KMS-11 (cell line): Measurements from ENCODE around the gene JAG2.

Experiments used
- H2AFZ ChIP-seq: fragments of 200-600 bp; sonication (generic); 2 replicates; pipeline ENCODE4 v1.6.1; 2016; ENCODE audit warnings: antibody characterized with exemption, mixed run types, low read depth
- H3K27ac ChIP-seq: fragments of 200-600 bp; sonication (generic); 2 replicates; pipeline ENCODE4 v1.6.1; 2016; ENCODE audit warnings: mild to moderate bottlenecking, mixed run types
- H3K27me3 ChIP-seq: fragments of 200-600 bp; sonication (generic); 2 replicates; pipeline ENCODE4 v1.6.1; 2017; ENCODE audit warnings: mild to moderate bottlenecking, low read depth, mixed run types, moderate library complexity; ENCODE audit not compliant: insufficient read depth
- H3K36me3 ChIP-seq: fragments of 200-600 bp; sonication (generic); 2 replicates; pipeline ENCODE4 v1.6.1; 2017; ENCODE audit warnings: mild to moderate bottlenecking, mixed run types; ENCODE audit not compliant: insufficient read depth
- H3K4me1 ChIP-seq: fragments of 200-600 bp; sonication (generic); 2 replicates; pipeline ENCODE4 v1.6.1; 2016; ENCODE audit warnings: mild to moderate bottlenecking, low read depth, mixed run types; ENCODE audit not compliant: poor library complexity, severe bottlenecking
- H3K4me2 ChIP-seq: fragments of 200-600 bp; sonication (generic); 2 replicates; pipeline ENCODE4 v1.7.0; 2016; ENCODE audit warnings: mild to moderate bottlenecking, mixed run types
- H3K4me3 ChIP-seq: fragments of 200-600 bp; sonication (generic); IDR thresholded peaks from 2 replicates; pipeline ENCODE4 v1.6.1; 2017; ENCODE audit warnings: low read depth, low read length, mixed read lengths; ENCODE audit not compliant: insufficient read depth
- H3K79me2 ChIP-seq: fragments of 200-600 bp; sonication (generic); 2 replicates; pipeline ENCODE4 v1.6.1; 2016; ENCODE audit warnings: low read depth, mixed run types; ENCODE audit not compliant: insufficient read depth
- H3K9ac ChIP-seq: fragments of 200-600 bp; sonication (generic); 2 replicates; pipeline ENCODE4 v1.6.1; 2016; ENCODE audit warnings: mild to moderate bottlenecking, mixed run types
- H4K20me1 ChIP-seq: fragments of 200-600 bp; sonication (generic); 2 replicates; pipeline ENCODE4 v1.6.1; 2016; ENCODE audit warnings: mild to moderate bottlenecking, mixed run types; ENCODE audit not compliant: insufficient read depth
- TF ChIP-seq, protein P1 (sequence below): fragments of 200-600 bp; sonication (generic); conservative IDR thresholded peaks from 2 replicates; pipeline ENCODE4 v1.6.1; 2017; ENCODE audit warnings: low read depth, mild to moderate bottlenecking, antibody characterized with exemption, low read length, moderate library complexity, mixed read lengths

The JAG2 gene

DNA sequence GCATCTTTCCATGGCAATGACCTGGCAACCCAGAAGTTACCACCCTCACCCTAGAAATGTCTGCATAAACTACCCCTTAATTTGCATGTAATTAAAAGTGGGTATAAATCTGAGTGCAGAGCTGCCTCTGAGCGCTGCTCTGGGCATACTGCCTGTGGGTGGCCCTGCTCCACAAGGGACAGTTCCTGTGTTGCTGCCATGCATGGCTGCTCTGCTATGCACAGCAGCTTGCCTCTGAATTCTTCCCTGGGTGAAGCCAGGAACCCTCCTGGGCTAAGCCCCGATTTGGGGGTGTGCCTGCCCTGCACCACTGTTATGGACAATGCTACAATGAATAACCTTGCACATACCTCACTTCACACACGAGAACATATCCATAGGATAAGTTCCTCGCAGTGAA lies 67.7 kb downstream of the JAG2 start:
- no peak overlapping the region for H3K4me3 ChIP-seq
- no peaks in the 10 kb centered on the region for H4K20me1 ChIP-seq
- H3K4me1 ChIP-seq = no peaks in the 10 kb centered on the region
- H3K36me3 ChIP-seq = no peaks in the 10 kb centered on the region
- H3K27ac ChIP-seq = no peak overlapping the region
- no peak overlapping the region for H3K9ac ChIP-seq
- no peak overlapping the region for H2AFZ ChIP-seq
- peaks cover 3% of the 10 kb centered on the region; the same call in 1 of the 2 replicates for H3K27me3 ChIP-seq
- H3K79me2 ChIP-seq = no peaks in the 10 kb centered on the region
- H3K4me2 ChIP-seq = no peak overlapping the region
- TF ChIP-seq, protein P1, sequence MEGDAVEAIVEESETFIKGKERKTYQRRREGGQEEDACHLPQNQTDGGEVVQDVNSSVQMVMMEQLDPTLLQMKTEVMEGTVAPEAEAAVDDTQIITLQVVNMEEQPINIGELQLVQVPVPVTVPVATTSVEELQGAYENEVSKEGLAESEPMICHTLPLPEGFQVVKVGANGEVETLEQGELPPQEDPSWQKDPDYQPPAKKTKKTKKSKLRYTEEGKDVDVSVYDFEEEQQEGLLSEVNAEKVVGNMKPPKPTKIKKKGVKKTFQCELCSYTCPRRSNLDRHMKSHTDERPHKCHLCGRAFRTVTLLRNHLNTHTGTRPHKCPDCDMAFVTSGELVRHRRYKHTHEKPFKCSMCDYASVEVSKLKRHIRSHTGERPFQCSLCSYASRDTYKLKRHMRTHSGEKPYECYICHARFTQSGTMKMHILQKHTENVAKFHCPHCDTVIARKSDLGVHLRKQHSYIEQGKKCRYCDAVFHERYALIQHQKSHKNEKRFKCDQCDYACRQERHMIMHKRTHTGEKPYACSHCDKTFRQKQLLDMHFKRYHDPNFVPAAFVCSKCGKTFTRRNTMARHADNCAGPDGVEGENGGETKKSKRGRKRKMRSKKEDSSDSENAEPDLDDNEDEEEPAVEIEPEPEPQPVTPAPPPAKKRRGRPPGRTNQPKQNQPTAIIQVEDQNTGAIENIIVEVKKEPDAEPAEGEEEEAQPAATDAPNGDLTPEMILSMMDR = no peak

GRCh38 chr14:105099778-105100177 lies 68.8 kb downstream of the JAG2 start:
- no peak overlapping the region for H3K9ac ChIP-seq
- H3K4me1 ChIP-seq = no peaks in the 10 kb centered on the region
- no peak overlapping the region for H3K4me3 ChIP-seq
- H3K27ac ChIP-seq = no peak overlapping the region
- H4K20me1 ChIP-seq = no peaks in the 10 kb centered on the region
- no peaks in the 10 kb centered on the region for H3K27me3 ChIP-seq
- no peak overlapping the region for H3K4me2 ChIP-seq
- no peak overlapping the region for H2AFZ ChIP-seq
- H3K79me2 ChIP-seq = no peaks in the 10 kb centered on the region
- no peaks in the 10 kb centered on the region for H3K36me3 ChIP-seq
- TF ChIP-seq, protein P1 = no peak

DNA sequence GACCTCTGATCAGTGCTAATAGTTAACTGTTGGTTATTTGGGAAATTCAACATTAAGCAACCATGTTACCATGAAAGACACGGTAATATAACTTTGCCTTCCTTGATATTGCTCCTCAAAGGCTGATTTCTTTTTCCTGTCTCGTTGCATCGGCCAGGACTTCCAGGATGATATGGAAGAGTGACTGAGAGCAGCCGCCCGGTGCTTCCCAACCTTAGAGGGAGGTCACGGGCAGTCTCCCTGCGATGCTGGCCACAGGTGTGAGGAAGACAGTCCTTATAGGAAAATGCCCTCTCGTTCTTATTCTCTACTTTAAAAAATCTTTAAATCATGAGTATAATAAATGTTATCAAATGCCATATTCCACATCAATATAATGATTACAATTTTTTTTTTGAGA lies 70.3 kb downstream of the JAG2 start:
- no peaks in the 10 kb centered on the region for H3K79me2 ChIP-seq
- no peak overlapping the region for H3K4me3 ChIP-seq
- no peaks in the 10 kb centered on the region for H4K20me1 ChIP-seq
- no peak overlapping the region for H2AFZ ChIP-seq
- TF ChIP-seq, protein P1 = no peak
- no peak overlapping the region for H3K27ac ChIP-seq
- no peaks in the 10 kb centered on the region for H3K4me1 ChIP-seq
- H3K9ac ChIP-seq = no peak overlapping the region
- no peaks in the 10 kb centered on the region for H3K27me3 ChIP-seq
- H3K36me3 ChIP-seq = no peaks in the 10 kb centered on the region
- no peak overlapping the region for H3K4me2 ChIP-seq

- Histone ChIP-seq H3K36me3 (no peaks in the 10 kb centered on the region), H3K9ac (no peak overlapping the region), H3K4me3 (no peak overlapping the region), H3K4me1 (no peaks in the 10 kb centered on the region), H2AFZ (no peak overlapping the region), H3K27me3 (no peaks in the 10 kb centered on the region), H3K79me2 (no peaks in the 10 kb centered on the region), H4K20me1 (no peaks in the 10 kb centered on the region), H3K27ac (no peak overlapping the region), H3K4me2 (no peak overlapping the region)
- TF ChIP-seq, protein P1 = no peak
These were observed 70.8 kb downstream of the JAG2 start for GRCh38 chr14:105097794-105098127.
